HG03135 (cell line): ENCODE data around the gene R3HCC1L.
"Not testable (repeated sequence)": the region's sequence is repeated elsewhere in the genome, so short reads cannot be mapped to it uniquely, and the experiment has no call there.

Experiments used
- ATAC-seq: cut with Tn5 transposase; IDR thresholded peaks from one replicate; pipeline ENCODE4 v1.9.1; 2021; ENCODE audit warnings: mild to moderate bottlenecking, moderate library complexity; ENCODE audit not compliant: unreplicated experiment

The R3HCC1L gene

DNA sequence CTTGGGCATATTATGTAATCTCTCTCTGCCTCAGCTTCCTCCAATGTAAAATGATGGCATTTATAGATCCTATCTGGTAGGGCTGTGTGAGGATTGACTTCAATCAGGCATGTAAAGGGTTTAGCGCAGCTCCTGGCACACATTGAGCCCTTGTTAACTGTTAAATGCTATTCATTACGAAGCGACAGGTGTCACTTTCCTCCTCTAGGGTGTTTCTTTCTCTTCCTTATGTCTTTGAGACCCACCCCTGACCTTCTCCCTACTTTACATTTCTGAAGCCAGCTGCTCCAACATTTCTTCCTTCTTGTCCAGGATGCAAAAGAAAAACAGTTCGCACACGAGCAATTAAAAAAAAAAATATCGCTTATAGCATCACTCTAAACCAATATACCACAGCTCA is 5.7 kb upstream of the R3HCC1L start:
- ATAC-seq: no peak

DNA sequence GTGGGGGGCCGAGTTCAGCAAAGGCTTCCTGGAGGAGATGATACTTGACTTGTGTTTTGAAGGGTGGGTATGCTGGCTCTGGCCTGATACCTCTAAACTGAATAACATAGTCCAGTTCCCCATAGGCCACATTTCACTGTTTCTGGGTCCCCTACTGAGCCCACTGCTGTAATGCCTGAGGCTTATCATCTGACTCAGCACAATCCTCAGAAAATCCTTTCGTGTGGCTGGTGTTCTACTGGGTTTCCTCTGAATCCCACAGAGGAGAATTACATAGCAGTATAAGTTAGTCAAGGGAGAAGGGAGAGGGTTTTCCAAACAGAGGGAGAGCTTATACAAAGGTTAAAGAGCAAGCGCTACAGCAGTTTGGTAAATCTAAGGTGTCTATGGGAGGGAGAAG is 2.8 kb upstream of the R3HCC1L start:
- no peak for ATAC-seq

DNA sequence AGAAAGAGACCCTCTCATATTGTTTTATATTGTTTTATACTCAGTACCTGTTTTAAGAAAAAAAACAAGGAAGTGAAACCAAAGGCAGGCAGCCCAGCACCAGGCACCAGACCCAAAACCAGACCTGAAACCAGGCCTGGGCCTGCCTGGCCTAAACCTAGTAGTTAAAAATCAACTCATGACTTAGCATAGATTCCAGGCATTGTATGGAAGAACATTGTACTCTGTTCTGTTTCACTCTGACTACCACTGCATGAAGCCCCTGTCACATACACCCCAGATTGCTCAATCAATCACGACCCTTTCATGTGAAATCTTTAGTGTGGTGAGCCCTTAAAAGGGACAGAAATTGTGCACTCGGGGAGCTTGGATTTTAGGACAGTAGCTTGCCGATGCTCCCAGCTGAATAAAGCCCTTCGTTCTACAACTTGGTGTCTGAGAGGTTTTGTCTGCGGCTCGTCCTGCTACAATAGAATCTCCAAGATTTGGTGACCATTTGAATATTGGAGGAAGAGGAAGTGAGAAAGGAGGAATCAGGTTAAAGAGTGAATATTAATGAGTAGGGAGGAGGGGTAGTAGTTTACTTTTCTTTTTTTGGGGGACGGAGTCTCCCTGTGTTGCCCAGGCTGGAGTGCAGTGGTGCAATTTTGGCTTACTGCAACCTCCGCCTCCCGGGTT is 1.2 kb upstream of the R3HCC1L start:
- ATAC-seq: peak; percentile 42

DNA sequence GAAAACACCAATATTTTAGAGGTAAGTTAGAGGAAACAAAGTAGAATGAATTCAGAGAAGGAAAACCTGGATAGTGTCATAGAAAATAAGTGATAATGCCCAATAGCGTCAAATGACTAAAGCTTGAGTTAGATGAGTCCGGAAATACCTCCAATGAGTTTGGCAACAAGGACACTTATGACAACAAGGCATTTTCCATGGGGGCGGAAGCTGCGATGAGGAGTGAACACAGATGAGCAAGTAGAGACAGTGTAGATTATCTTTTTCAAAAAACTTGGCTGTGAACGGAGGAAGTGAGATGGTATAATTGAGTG is 383 bp upstream of the R3HCC1L start:
- no peak for ATAC-seq

DNA sequence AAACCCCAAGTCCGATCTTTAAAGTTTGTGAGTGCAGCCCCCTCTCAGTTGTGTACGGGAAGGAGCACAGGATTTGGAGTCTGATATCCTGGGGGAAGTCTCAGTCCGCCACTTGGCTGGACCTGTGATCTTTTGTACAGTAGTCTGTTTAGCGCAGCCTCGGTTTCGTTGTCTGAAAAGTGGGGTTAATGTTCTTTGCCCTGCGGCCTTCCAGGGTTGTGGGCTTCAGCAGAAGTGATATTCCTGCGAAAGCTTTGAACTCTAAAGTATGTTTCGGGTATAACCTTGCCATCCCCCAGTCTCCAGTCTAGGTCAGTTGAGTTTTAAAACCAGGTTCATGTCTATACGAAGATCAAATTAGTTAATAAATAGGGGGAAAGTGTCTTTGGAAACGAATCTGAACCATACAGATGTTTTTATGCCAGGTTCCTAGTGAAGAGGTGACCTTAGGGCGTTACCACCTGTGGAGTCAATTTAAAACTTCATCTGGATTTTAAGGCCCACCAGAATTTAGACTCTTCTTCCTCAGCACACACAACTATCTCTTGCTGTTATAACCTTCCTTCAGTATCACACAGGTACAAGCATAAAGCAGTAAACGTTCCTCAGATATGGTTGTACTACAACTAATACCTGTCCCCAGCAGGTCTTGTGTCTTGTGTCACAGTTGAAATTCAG is 904 bp downstream of the R3HCC1L start:
- no peak for ATAC-seq

DNA sequence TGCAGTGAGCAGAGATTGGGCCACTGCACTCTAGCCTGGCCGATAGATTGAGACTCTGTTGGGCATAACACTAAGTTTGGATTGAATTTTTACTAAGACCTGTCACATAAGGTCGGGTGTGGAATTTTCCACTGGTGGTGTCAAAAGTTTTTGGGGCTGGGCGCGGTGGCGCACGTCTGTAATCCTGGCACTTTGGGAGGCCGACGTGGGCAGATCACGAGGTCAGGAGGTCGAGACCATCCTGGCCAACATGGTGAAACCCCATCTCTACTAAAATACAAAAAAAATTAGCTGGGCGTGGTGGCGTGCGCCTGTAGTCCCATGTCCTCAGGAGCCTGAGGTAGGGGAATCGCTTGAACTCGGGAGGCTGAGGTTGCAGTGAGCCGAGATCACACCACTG is 2.3 kb downstream of the R3HCC1L start:
- ATAC-seq: not testable (repeated sequence)

DNA sequence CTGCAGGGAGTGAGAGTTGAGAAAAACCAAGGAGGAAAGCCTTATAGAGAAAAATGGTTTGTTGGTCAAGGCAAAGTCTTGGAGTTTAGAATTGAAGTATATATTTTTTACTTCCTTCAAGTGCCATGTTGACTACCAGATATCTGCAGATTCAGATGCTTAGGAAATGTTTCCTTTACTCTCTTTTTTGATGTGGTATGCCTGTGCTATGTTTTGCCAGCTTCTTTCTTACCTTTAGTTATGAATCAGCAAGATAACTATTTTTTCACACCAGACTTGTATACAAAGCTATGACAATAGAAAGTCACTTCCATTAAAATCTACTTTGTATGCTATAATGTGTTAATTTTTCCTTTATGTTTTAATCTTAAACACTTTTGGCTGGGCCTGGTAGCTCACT is 3.6 kb downstream of the R3HCC1L start:
- no peak for ATAC-seq

DNA sequence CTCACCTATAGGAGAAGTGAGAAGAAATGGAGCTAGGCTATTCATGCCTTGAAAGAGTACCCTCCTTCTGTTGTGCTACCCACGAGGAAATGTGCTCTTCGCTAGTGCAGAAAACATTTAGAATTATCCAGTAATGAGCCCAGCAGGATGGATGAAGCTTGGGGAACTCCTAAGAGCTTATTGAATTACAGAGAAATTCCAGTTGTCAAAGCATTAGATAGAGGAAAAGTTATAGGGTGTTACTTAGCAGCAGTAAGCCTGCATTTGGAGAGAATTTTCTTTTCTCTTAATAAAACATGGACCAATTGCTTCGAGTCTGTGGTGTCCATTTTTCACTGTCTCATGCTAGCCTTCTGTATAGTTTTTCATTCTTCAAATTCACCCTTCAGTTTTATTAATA is 5.0 kb downstream of the R3HCC1L start:
- ATAC-seq: no peak

DNA sequence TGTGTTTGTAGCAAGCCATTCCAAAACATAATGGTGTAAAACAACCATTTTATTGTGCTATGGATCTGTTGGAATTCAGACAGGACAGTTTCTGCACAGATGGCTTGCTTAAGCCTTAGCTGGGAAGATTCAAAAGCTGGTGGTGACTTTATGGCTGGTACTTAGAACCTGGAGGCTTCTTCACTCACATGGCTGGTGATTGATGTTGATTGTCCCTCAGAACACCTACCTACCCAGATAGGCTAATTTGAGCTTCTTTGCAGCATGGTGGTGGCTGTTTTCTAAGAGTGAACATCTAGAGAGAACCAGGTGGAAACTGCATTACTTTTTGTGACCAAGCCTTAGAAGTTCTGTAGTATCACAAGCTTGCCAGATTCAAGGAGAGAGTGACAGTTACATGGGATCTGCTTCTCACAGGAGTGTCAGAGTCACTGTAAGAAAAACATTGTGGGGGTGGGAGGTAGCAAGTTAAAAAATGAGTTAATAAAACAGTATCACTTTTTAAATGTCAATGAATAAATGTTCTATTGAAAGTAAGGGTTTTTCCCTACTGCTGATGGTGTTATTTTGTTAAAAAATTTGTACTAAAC is 7.1 kb downstream of the R3HCC1L start:
- no peak for ATAC-seq

DNA sequence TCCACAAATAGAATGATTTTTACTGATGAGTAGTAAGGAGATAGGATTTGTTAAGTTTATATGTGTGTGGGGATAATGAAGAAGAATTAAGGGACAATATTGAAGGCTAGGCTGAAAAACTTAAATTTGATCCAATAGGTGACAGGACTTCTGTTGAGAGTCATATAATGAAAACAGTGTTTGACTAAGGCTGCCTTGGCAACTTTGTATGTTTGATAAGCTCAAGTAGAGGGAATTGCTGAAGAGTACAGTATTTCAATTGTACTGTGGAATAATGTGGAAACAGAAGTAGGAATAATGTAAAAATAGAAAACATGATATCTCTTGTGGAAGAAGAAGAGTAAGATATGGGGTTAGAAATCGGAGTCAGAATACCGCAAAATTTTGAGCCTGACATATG is 10.5 kb downstream of the R3HCC1L start:
- no peak for ATAC-seq

DNA sequence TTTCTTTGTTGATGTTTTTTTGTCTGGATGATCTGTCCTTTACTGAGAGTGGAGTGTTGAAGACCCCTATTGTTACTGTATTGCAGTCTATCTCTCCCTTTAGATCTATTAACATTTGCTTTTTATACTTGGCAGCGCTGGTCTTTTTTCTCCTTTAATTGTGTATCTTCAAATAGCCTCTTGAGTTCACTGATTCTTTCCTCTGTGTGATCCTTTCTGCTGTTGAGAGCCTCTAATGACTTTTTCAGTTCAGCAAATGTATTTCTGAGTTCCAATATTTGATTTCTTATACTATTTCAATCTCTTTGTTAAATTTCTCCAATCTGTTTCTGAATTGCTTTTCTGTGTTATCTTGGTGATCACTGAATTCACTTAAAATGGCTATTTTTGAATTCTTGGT is 15.4 kb downstream of the R3HCC1L start:
- no peak for ATAC-seq

DNA sequence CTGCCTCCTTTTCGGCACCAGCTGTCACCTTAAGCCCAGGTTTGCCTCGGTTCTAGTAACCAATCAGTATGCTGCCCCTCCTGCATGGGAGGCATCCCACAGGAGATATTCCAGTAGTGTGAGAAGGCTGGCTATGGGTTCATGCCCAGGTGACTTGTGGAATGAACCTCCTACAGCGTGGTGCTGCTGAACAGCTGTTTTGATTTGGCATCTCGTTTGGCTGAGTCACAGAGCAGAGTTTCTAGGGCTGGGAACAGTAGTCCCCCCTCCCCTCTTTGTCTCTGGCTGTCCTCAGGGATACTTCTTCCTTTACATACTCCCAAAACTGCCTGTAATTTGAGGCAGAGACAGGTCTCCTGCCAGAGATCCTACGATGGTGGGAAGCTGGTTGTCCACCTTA is 16.1 kb downstream of the R3HCC1L start:
- no peak for ATAC-seq

DNA sequence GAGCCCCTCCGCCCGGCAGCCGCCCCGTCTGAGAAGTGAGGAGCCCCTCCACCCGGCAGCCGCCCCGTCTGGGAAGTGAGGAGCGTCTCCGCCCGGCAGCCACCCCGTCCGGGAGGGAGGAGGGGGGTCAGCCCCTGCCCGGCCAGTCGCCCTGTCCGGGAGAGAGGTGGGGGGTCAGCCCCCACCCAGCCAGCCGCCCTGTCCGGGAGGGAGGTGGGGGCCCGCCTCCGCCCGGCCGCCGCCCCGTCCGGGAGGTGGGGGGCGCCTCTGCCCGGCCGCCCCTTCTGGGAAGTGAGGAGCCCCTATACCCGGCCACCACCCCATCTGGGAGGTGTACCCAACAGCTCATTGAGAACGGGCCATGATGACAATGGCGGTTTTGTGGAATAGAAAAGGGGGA is 18.3 kb downstream of the R3HCC1L start:
- not testable (repeated sequence) for ATAC-seq

DNA sequence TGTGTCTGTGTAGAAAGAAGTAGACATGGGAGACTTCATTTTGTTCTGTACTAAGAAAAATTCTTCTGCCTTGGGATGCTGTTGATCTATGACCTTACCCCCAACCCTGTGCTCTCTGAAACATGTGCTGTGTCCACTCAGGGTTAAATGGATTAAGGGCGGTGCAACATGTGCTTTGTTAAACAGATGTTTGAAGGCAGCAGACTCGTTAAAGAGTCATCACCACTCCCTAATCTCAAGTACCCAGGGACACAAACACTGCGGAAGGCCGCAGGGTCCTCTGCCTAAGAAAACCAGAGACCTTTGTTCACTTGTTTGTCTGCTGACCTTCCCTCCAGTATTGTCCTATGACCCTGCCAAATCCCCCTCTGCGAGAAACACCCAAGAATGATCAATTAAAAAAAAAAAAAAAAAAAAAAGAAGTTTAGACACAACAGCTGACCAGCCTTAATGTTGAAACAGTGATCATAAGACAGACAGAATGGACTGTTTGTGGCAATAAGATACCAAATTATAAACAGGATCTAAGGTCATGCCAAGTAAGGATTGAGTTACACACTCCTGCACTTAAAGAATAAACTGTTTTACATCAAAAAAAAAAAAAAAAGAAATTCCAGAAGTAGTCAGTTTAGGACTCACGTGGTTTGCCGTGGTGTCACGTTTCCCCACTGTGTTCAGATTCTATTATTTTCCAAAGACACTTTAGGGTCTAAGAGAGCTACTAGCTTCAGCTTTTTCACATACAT is 18.9 kb downstream of the R3HCC1L start:
- not testable (repeated sequence) for ATAC-seq

DNA sequence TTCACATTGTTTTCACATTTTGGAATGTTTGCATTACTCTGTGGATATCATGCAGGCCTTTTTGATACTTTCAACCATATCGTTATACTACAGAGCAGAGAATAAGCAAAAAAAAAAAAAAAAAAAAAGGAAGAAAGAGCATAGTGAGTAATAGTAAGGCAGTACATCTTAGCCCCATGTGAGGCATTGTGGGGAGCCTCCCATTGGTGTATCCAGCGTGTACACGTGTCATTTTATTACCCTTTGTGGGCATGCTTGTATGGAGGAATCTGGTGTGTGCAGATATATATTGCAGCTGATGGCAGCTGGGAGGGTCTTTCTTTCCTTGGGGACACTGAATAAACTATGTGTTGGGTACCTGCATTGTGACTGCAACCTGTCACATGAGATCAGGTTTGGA is 19.6 kb downstream of the R3HCC1L start:
- no peak for ATAC-seq

DNA sequence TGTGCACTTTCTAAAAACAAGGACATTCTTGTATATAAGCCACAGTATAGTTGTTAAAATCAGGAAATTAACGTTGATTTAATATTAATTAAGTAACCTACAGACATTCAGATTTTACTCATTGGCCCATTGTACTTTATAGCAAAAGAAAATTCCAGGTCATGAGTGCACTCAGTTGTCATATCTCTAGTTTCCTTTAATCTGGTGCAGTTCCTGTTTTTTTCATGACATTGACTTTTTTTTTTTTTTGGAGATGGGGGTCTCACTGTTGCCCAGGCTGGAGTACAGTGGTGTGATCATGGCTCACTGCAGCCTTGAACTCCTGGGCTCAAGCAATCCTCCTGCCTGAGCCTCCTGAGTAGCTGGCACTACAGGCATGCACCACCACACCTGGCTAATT is 24.1 kb downstream of the R3HCC1L start:
- no peak for ATAC-seq

DNA sequence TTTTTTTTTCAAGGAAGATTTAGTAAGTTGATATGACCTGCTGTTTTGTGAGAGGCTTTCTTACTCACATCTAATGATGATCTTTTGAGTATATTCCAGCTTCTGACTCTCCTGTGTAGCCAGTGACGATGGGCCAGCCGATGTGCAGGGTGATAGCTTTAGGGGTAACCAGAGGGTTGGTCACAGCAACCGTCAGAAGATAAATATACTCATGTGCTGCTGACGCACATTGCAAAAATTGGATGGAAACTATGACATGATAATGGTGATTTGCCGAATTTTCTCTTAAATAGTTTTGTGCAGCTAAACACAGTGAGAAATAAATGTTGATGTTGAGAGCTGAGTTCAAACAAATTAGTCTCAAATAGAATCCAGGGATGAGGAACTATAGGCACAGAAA is 29.5 kb downstream of the R3HCC1L start:
- ATAC-seq: no peak

DNA sequence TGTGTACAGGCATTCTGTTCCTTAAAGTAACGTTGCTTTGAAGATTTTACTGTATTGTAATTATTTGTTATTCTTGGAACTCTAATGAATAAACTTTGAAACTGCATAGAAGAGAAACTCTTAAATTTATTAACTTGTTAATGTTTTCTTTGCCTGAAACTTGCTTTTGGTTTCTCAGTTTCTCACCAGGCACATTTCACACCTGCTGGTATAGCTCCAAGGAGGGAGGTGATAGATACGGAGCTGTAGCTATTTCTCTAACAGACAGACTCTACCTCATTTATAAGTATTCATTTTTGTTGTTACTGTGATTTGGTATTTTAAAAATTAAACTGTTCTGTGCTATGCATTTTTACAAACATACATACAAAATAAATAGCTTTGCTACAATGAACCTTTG is 32.7 kb downstream of the R3HCC1L start:
- ATAC-seq: peak; percentile 62

DNA sequence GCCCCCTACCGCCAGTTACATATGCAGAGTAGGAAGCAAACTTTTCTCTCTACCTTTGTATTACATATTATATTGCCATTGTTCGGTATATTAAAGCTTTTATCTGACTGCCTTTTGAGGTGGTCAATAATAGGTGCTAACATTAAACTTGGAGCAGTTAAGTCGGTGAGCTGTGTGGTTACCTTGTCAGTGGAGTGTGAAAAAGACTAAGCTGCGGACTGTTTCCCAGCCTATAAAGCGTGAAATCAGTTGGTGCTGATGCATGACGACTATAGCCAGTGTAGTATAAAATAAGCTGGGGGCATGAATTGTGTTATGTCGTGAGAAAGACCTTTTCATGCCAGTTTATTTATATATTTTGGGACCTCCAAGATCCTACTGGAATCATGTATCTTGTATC is 33.7 kb downstream of the R3HCC1L start:
- ATAC-seq: peak; percentile 52

DNA sequence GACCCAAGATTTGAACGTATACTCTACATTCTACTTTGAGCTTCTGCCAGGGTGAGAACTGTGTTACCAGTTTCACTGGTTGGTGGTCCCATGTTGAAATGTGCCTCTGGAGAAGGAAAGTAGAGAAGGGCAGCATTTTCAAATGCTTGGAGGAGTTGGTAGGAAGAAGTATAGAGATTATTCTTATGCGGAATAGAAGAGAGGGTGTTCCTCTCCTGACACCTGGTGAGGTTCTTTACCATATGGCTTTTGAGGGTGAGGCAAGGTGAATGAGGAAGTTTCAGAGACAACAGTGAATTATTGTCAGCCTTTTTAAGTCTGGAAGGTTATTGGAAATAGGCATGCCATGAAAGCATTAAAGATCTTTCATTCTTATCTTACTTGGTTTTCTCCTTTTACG is 34.3 kb downstream of the R3HCC1L start:
- ATAC-seq: no peak

DNA sequence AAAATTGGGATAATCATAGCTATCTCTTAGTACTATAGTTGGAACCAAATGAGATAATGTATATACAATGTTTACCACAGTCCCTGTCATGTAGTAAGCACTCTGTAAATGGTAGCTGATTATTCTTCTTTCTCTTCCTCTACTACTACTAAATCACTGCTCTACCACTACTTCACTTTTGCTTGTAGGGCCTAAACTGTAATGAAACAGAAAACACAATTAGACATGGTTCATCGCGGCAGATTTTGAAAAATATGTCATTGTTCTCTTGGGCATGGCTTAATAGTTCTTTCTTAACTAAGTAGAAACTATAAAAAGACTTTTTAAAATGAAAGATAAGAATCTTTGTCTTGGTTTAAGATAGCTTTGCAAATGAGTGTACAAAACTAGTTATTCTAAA is 34.9 kb downstream of the R3HCC1L start:
- ATAC-seq: no peak
